ENCODE measurements around the gene CDC42EP3. TPM values are rescaled to one million over a fixed set of nuclear protein-coding genes. Genes with fewer than 3 reads are reported as not detected.
A peak's percentile ranks its signal among the peaks of the same experiment; 100 is the strongest.

CDC42EP3 gene
- total RNA-seq, 2 donors from 2014 or later, result 7.2 to 37.3 TPM

GRCh38 chr2:37627710-37628109 lies 43.7 kb downstream of the CDC42EP3 start:
- Histone ChIP-seq H3K36me3 (no peaks in the 10 kb centered on the region), H3K4me3 (no peak overlapping the region), H3K4me1 (no peaks in the 10 kb centered on the region), H3K27me3 (no peaks in the 10 kb centered on the region), H3K27ac (no peak overlapping the region), H3K9me3 (no peaks in the 10 kb centered on the region), H3K9ac (ENCODE audit: low read depth in 2 of 2, low read length in 2 of 2) (no peak overlapping the region)
- TF ChIP-seq, protein P1, sequence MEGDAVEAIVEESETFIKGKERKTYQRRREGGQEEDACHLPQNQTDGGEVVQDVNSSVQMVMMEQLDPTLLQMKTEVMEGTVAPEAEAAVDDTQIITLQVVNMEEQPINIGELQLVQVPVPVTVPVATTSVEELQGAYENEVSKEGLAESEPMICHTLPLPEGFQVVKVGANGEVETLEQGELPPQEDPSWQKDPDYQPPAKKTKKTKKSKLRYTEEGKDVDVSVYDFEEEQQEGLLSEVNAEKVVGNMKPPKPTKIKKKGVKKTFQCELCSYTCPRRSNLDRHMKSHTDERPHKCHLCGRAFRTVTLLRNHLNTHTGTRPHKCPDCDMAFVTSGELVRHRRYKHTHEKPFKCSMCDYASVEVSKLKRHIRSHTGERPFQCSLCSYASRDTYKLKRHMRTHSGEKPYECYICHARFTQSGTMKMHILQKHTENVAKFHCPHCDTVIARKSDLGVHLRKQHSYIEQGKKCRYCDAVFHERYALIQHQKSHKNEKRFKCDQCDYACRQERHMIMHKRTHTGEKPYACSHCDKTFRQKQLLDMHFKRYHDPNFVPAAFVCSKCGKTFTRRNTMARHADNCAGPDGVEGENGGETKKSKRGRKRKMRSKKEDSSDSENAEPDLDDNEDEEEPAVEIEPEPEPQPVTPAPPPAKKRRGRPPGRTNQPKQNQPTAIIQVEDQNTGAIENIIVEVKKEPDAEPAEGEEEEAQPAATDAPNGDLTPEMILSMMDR (IDR thresholded peaks at IDR 0.05), result no peak
- DNase-seq, result no peak
- intact Hi-C loops (cut with DNase I), result no loop called here

- no peaks in the 10 kb centered on the region for H3K9me3 ChIP-seq
- DNase-seq, result no peak
- H3K4me3 ChIP-seq, result no peak overlapping the region
- no peaks in the 10 kb centered on the region for H3K27me3 ChIP-seq
- H3K36me3 ChIP-seq, result no peaks in the 10 kb centered on the region
- H3K4me1 ChIP-seq, result no peaks in the 10 kb centered on the region
- H3K27ac ChIP-seq, result peak overlapping the region; percentile 15
- TF ChIP-seq, protein P1 (IDR thresholded peaks at IDR 0.05), result no peak
- H3K9ac ChIP-seq (ENCODE audit: low read depth in 2 of 2, low read length in 2 of 2), result no peak overlapping the region
- intact Hi-C loops (cut with DNase I), result no loop called here
Observed at GRCh38 chr2:37625796-37626571, 45.5 kb downstream of the CDC42EP3 start.

GRCh38 chr2:37625156-37625555 lies 46.3 kb downstream of the CDC42EP3 start:
- H3K36me3 ChIP-seq, result no peaks in the 10 kb centered on the region
- intact Hi-C loops (cut with DNase I), result no loop called here
- H3K9ac ChIP-seq (ENCODE audit: low read depth in 2 of 2, low read length in 2 of 2), result no peak overlapping the region
- H3K4me3 ChIP-seq, result no peak overlapping the region
- no peak overlapping the region for H3K27ac ChIP-seq
- no peaks in the 10 kb centered on the region for H3K4me1 ChIP-seq
- H3K27me3 ChIP-seq, result no peaks in the 10 kb centered on the region
- no peaks in the 10 kb centered on the region for H3K9me3 ChIP-seq
- DNase-seq, result no peak
- TF ChIP-seq, protein P1 (IDR thresholded peaks at IDR 0.05), result no peak

GRCh38 chr2:37623971-37624900 lies 47.2 kb downstream of the CDC42EP3 start:
- H3K9me3 ChIP-seq, result no peaks in the 10 kb centered on the region
- no peaks in the 10 kb centered on the region for H3K27me3 ChIP-seq
- no peaks in the 10 kb centered on the region for H3K4me1 ChIP-seq
- intact Hi-C loops (cut with DNase I), result no loop called here
- H3K27ac ChIP-seq, result no peak overlapping the region
- TF ChIP-seq, protein P1 (IDR thresholded peaks at IDR 0.05), result no peak
- H3K9ac ChIP-seq (ENCODE audit: low read depth in 2 of 2, low read length in 2 of 2), result no peak overlapping the region
- H3K4me3 ChIP-seq, result no peak overlapping the region
- DNase-seq, result no peak
- no peaks in the 10 kb centered on the region for H3K36me3 ChIP-seq

DNA sequence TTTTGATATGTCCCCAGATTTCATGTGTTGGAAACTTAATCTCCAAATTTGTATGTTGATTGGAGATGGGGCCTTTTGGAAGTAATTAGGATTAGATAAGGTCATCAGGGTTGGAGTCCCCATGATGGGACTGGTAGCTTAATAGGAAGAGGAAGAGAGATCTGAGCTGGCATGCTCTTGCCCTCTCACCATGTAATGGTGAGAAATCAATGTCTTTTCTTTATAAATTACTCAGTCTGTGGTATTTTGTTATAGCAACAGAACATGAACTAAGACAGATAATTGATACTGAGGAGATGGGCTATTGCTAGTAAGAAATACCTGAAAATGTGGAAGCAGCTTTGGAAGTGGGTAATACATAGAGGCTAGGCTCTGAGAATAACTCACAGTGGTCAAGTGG lies 48.0 kb downstream of the CDC42EP3 start:
- Histone ChIP-seq H3K4me3 (no peak overlapping the region), H3K36me3 (no peaks in the 10 kb centered on the region), H3K9ac (ENCODE audit: low read depth in 2 of 2, low read length in 2 of 2) (no peak overlapping the region), H3K27ac (no peak overlapping the region), H3K4me1 (no peaks in the 10 kb centered on the region), H3K9me3 (no peaks in the 10 kb centered on the region), H3K27me3 (no peaks in the 10 kb centered on the region)
- no peak for DNase-seq
- intact Hi-C loops (cut with DNase I), result no loop called here
- TF ChIP-seq, protein P1 (IDR thresholded peaks at IDR 0.05), result no peak
